ENCODE measurements around the gene CXorf49B.
"Not testable (repeated sequence)": the region's sequence is repeated elsewhere in the genome, so short reads cannot be mapped to it uniquely, and the experiment has no call there.

- TF ChIP-seq CTCF, EP300, POLR2A (IDR thresholded peaks at IDR 0.05): not testable (repeated sequence)
Measured at GRCh38 chrX:71765613-71766012, 2.5 kb downstream of the CXorf49B start.

All from suprapubic skin (tissue), 3 donors.